ENCODE results near the gene FOXQ1. TPM values are rescaled to one million over a fixed set of nuclear protein-coding genes. Genes with fewer than 3 reads are reported as not detected.

Gene FOXQ1
- total and polyA plus RNA-seq, 2 of the 13 experiments (the other 11 are each of a cell fraction or from before 2014, with no cell fraction given) = 35.2 to 39.8 TPM

DNA sequence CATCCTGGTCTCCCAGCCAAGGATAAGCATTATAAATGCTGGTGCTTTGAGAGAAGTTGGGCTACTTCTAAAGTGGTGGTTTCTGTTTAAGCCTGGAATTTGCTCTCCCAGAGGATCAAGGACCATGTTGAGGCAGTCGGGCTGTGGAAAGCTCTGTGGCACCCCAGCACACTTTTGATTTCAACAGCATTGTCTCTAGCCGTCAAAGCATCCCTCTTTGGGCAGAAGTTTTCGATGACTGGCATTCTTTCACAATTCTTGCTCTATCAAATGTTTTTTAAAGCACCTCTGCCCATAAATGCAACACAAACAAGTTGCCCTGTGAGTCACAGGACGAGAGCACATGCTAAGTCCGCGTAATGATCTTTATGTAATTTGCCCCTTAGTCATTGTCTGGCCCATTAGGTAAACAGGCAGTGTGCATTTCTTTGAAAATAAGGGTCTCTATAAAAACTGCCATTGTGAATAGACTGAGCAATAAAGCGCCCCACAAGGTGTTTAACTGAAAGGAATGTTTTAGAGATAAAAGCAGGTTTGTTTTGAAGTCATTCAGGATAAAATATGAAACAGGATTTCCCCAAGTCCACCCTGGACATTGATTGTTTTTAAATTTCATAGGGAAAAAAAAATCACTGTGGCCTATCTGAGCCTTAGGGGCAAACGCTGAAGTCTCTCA, 44.7 kb upstream of the FOXQ1 start:
- Histone ChIP-seq H3K4me2 (ENCODE audit: low read depth, low read length) (peak overlapping the region; percentile 91), H3K9ac (ENCODE audit: insufficient read depth, low read depth, low read length) (peak overlapping the region; percentile 91), H3K36me3 (replicated peaks in 1 of 2; ENCODE audit: control insufficient read depth in 1 of 2, insufficient read depth in 2 of 2, low read length in 2 of 2) (no peaks in the 10 kb centered on the region), H3K27me3 (ENCODE audit: control insufficient read depth in 1 of 2, insufficient read depth in 2 of 2, low read length in 2 of 2) (no peaks in the 10 kb centered on the region), H3K4me3 (replicated peaks in 1 of 3; ENCODE audit: insufficient read depth in 1 of 3, low read depth in 2 of 3, low read length in 3 of 3) (peak overlapping the region; percentile 2 to 59 (median 22); a peak in 4 of 6 replicates), H3K9me3 (ENCODE audit: low read length) (peaks cover 2% of the 10 kb centered on the region), H2AFZ (ENCODE audit: low read length) (no peak overlapping the region), H3K4me1 (ENCODE audit: insufficient read depth, low read length) (peaks cover 91% of the 10 kb centered on the region), H4K20me1 (ENCODE audit: insufficient read depth, low read length) (no peaks in the 10 kb centered on the region), H3K79me2 (ENCODE audit: insufficient read depth, low read length) (no peaks in the 10 kb centered on the region), H3K27ac (ENCODE audit: extremely low read length, insufficient read depth, low read length) (peak overlapping the region; percentile 98)
- DNase-seq (ENCODE audit: low spot score) (peak; percentile 98), ATAC-seq (peak; percentile 9), FAIRE-seq (peak; percentile 65)
- ChIA-PET POLR2A (interaction anchor here (0.7 to 10.7 kb wide), 36 partner anchors 10 to 432 kb away, joined by 3 to 900 read pairs (median 9); partner anchors contain the start of gene FOXQ1), CTCF (ENCODE audit: low intra/inter-chr PET ratio, low total read pairs) (no interaction called here)
- BruUV-seq (replicated peaks) = TSS peak; percentile 77
- intact Hi-C loops (cut with micrococcal nuclease; ENCODE audit: unreplicated experiment) (loop anchor here (1.0 kb wide), 2 partner anchors 44 to 212 kb away; no protein-coding TSS in a partner anchor), in situ Hi-C loops (cut with HindIII; ENCODE audit: extremely low pct_ligation_motif_present, low pct_unique_long_range_greater_than_20kb) (loop anchor here (5.0 kb wide), 3 partner anchors 45 to 355 kb away; partner anchors contain the start of gene FOXQ1)
- 0% methylated on average over 8 of the region's 8 CpGs for WGBS (ENCODE audit: low lambda C conversion rate)
- TF ChIP-seq PRMT3 (CRISPR knock-in tag; IDR thresholded peaks at IDR 0.05; ENCODE audit: borderline replicate concordance, low read depth) = no peak
- no peak for TF ChIP-seq REL (CRISPR knock-in tag; conservative IDR thresholded peaks at IDR 0.05)
- TF ChIP-seq FOXA1 (IDR thresholded peaks at IDR 0.05) = peak; percentile 55; the same call in 1 of the 2 replicates
- peak; percentile 88 for TF ChIP-seq FOXA1 (CRISPR knock-in tag; IDR thresholded peaks at IDR 0.05)
- TF ChIP-seq, protein P1, sequence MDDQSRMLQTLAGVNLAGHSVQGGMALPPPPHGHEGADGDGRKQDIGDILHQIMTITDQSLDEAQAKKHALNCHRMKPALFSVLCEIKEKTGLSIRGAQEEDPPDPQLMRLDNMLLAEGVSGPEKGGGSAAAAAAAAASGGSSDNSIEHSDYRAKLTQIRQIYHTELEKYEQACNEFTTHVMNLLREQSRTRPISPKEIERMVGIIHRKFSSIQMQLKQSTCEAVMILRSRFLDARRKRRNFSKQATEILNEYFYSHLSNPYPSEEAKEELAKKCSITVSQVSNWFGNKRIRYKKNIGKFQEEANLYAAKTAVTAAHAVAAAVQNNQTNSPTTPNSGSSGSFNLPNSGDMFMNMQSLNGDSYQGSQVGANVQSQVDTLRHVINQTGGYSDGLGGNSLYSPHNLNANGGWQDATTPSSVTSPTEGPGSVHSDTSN (CRISPR knock-in tag; IDR thresholded peaks at IDR 0.05; ENCODE audit: borderline replicate concordance) = no peak
- TF ChIP-seq MAFF (IDR thresholded peaks at IDR 0.05; ENCODE audit: low read depth, low read length) = peak; percentile 81
- TF ChIP-seq NCOR1 (IDR thresholded peaks at IDR 0.05; ENCODE audit: borderline replicate concordance, low read length) = peak; percentile 30; the same call in 1 of the 2 replicates
- no peak for TF ChIP-seq SUZ12 (IDR thresholded peaks at IDR 0.05; ENCODE audit: low read depth, low read length)
- TF ChIP-seq CBX5 (CRISPR knock-in tag; IDR thresholded peaks at IDR 0.05; ENCODE audit: borderline replicate concordance) = peak; percentile 79; the same call in 1 of the 2 replicates
- TF ChIP-seq, protein P2, sequence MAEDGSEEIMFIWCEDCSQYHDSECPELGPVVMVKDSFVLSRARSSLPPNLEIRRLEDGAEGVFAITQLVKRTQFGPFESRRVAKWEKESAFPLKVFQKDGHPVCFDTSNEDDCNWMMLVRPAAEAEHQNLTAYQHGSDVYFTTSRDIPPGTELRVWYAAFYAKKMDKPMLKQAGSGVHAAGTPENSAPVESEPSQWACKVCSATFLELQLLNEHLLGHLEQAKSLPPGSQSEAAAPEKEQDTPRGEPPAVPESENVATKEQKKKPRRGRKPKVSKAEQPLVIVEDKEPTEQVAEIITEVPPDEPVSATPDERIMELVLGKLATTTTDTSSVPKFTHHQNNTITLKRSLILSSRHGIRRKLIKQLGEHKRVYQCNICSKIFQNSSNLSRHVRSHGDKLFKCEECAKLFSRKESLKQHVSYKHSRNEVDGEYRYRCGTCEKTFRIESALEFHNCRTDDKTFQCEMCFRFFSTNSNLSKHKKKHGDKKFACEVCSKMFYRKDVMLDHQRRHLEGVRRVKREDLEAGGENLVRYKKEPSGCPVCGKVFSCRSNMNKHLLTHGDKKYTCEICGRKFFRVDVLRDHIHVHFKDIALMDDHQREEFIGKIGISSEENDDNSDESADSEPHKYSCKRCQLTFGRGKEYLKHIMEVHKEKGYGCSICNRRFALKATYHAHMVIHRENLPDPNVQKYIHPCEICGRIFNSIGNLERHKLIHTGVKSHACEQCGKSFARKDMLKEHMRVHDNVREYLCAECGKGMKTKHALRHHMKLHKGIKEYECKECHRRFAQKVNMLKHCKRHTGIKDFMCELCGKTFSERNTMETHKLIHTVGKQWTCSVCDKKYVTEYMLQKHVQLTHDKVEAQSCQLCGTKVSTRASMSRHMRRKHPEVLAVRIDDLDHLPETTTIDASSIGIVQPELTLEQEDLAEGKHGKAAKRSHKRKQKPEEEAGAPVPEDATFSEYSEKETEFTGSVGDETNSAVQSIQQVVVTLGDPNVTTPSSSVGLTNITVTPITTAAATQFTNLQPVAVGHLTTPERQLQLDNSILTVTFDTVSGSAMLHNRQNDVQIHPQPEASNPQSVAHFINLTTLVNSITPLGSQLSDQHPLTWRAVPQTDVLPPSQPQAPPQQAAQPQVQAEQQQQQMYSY (CRISPR knock-in tag; IDR thresholded peaks at IDR 0.05) = no peak
- TF ChIP-seq NONO (IDR thresholded peaks at IDR 0.05) = no peak
- TF ChIP-seq NONO (CRISPR knock-in tag; conservative IDR thresholded peaks at IDR 0.05) = no peak
- TF ChIP-seq GATAD1 (CRISPR knock-in tag; IDR thresholded peaks at IDR 0.05) = peak; percentile 52; the same call in 1 of the 2 replicates
- TF ChIP-seq, protein P3, sequence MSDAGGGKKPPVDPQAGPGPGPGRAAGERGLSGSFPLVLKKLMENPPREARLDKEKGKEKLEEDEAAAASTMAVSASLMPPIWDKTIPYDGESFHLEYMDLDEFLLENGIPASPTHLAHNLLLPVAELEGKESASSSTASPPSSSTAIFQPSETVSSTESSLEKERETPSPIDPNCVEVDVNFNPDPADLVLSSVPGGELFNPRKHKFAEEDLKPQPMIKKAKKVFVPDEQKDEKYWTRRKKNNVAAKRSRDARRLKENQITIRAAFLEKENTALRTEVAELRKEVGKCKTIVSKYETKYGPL (CRISPR knock-in tag; IDR thresholded peaks at IDR 0.05) = no peak
- TF ChIP-seq RAD21 (CRISPR knock-in tag; IDR thresholded peaks at IDR 0.05) = 0 out of 2 replicates have a peak, but pooled peaks have one; percentile 23
- TF ChIP-seq, protein P4, sequence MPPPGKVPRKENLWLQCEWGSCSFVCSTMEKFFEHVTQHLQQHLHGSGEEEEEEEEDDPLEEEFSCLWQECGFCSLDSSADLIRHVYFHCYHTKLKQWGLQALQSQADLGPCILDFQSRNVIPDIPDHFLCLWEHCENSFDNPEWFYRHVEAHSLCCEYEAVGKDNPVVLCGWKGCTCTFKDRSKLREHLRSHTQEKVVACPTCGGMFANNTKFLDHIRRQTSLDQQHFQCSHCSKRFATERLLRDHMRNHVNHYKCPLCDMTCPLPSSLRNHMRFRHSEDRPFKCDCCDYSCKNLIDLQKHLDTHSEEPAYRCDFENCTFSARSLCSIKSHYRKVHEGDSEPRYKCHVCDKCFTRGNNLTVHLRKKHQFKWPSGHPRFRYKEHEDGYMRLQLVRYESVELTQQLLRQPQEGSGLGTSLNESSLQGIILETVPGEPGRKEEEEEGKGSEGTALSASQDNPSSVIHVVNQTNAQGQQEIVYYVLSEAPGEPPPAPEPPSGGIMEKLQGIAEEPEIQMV (CRISPR knock-in tag; IDR thresholded peaks at IDR 0.05; ENCODE audit: low read depth) = no peak
